Activated T-cell treated with anti-CD3 and anti-CD28 coated beads, Interleukin-2, amount 50 U/mL, for 4 hours (primary cell): ENCODE measurements around the gene XRCC3. TPM values are rescaled to one million over a fixed set of nuclear protein-coding genes. Genes with fewer than 3 reads are reported as not detected.

Experiments used
- ATAC-seq, 2 donors: fragments of 200-7000 bp; cut with Tn5 transposase; one replicate each; pipeline ENCODE4 v1.10.0; 2021
- DNase-seq: peaks from one replicate; pipeline ENCODE4 v3.0.0-alpha.2; 2020
- H3K27me3 Mint-ChIP-seq: one replicate; pipeline ENCODE4 v1.8.0; 2021; ENCODE audit warnings: low read depth, mixed read lengths
- H3K36me3 Mint-ChIP-seq: one replicate; pipeline ENCODE4 v1.8.0; 2022; ENCODE audit warnings: mixed read lengths; ENCODE audit not compliant: insufficient read depth
- H3K4me1 Mint-ChIP-seq: one replicate; pipeline ENCODE4 v1.8.0; 2021; ENCODE audit warnings: low read depth, mixed read lengths
- H3K4me3 Mint-ChIP-seq: one replicate; pipeline ENCODE4 v1.8.0; 2021; ENCODE audit warnings: mild to moderate bottlenecking, moderate library complexity, mixed read lengths
- H3K9me3 Mint-ChIP-seq: one replicate; pipeline ENCODE4 v1.8.0; 2021; ENCODE audit warnings: mixed read lengths
- total RNA-seq, 3 donors: library from RNA; stranded (reverse); gene quantifications; one replicate each; pipeline ENCODE4 v1.2.1, GENCODE V29; 2021

XRCC3 gene
- 10 to 100 TPM; 60.6 to 74.0 (median 69.5) TPM for total RNA-seq

- Mint-ChIP-seq H3K36me3 (no peaks in the 10 kb centered on the region), H3K9me3 (no peaks in the 10 kb centered on the region), H3K27me3 (no peaks in the 10 kb centered on the region), H3K4me1 (peaks cover 44% of the 10 kb centered on the region), H3K4me3 (peak within 1 kb of the TSS; percentile 84)
- ATAC-seq, result peak; percentile 93
- peak; percentile 100 for DNase-seq
Measured at GRCh38 chr14:103715052-103716000, at the start of gene XRCC3, which contains the start of gene ZFYVE21. Gene XRCC3 (minus strand): TSS chr14:103715451. CDS start chr14:103711087, 4,364 bp downstream. Gene ZFYVE21 (plus strand): TSS chr14:103715810. CDS start chr14:103715842, 32 bp downstream.

GRCh38 chr14:103763730-103764488 is 48.7 kb upstream of the XRCC3 start:
- DNase-seq, result no peak
- no peaks in the 10 kb centered on the region for H3K27me3 Mint-ChIP-seq
- H3K4me3 Mint-ChIP-seq, result no peak overlapping the region
- H3K4me1 Mint-ChIP-seq, result no peaks in the 10 kb centered on the region
- peak in 1 of 2 donors; percentile 32 for ATAC-seq
- H3K36me3 Mint-ChIP-seq, result peaks cover 13% of the 10 kb centered on the region
- no peaks in the 10 kb centered on the region for H3K9me3 Mint-ChIP-seq

GRCh38 chr14:103762541-103762940 is 47.3 kb upstream of the XRCC3 start:
- peaks cover 12% of the 10 kb centered on the region for H3K36me3 Mint-ChIP-seq
- H3K27me3 Mint-ChIP-seq, result no peaks in the 10 kb centered on the region
- no peaks in the 10 kb centered on the region for H3K4me1 Mint-ChIP-seq
- H3K4me3 Mint-ChIP-seq, result no peak overlapping the region
- ATAC-seq, result no peak
- H3K9me3 Mint-ChIP-seq, result no peaks in the 10 kb centered on the region
- DNase-seq, result no peak

- no peak overlapping the region for H3K4me3 Mint-ChIP-seq
- no peaks in the 10 kb centered on the region for H3K4me1 Mint-ChIP-seq
- H3K27me3 Mint-ChIP-seq, result no peaks in the 10 kb centered on the region
- no peak for DNase-seq
- H3K9me3 Mint-ChIP-seq, result no peaks in the 10 kb centered on the region
- no peak for ATAC-seq
- H3K36me3 Mint-ChIP-seq, result peaks cover 10% of the 10 kb centered on the region
Measured at GRCh38 chr14:103762036-103762435, 46.8 kb upstream of the XRCC3 start.

GRCh38 chr14:103758059-103758776 is 43.0 kb upstream of the XRCC3 start:
- no peak overlapping the region for H3K4me3 Mint-ChIP-seq
- no peaks in the 10 kb centered on the region for H3K27me3 Mint-ChIP-seq
- ATAC-seq (no peak), DNase-seq (no peak)
- H3K9me3 Mint-ChIP-seq, result no peaks in the 10 kb centered on the region
- H3K36me3 Mint-ChIP-seq, result peaks cover 3% of the 10 kb centered on the region
- H3K4me1 Mint-ChIP-seq, result no peaks in the 10 kb centered on the region

- ATAC-seq (no peak), DNase-seq (no peak)
- Mint-ChIP-seq H3K4me1 (no peaks in the 10 kb centered on the region), H3K9me3 (no peaks in the 10 kb centered on the region), H3K4me3 (no peak overlapping the region), H3K27me3 (no peaks in the 10 kb centered on the region), H3K36me3 (no peaks in the 10 kb centered on the region)
Measured at GRCh38 chr14:103755060-103755459, 39.8 kb upstream of the XRCC3 start.

- Mint-ChIP-seq H3K36me3 (peaks cover 4% of the 10 kb centered on the region), H3K4me3 (no peak overlapping the region), H3K9me3 (no peaks in the 10 kb centered on the region), H3K27me3 (no peaks in the 10 kb centered on the region), H3K4me1 (peaks cover 2% of the 10 kb centered on the region)
- no peak for ATAC-seq
- no peak for DNase-seq
Measured at GRCh38 chr14:103753774-103754173, 38.5 kb upstream of the XRCC3 start.

GRCh38 chr14:103749860-103750259 is 34.6 kb upstream of the XRCC3 start:
- no peaks in the 10 kb centered on the region for H3K27me3 Mint-ChIP-seq
- no peak overlapping the region for H3K4me3 Mint-ChIP-seq
- ATAC-seq (no peak), DNase-seq (no peak)
- peaks cover 4% of the 10 kb centered on the region for H3K36me3 Mint-ChIP-seq
- peaks cover 11% of the 10 kb centered on the region for H3K4me1 Mint-ChIP-seq
- H3K9me3 Mint-ChIP-seq, result no peaks in the 10 kb centered on the region

GRCh38 chr14:103749452-103749851 is 34.2 kb upstream of the XRCC3 start:
- Mint-ChIP-seq H3K4me1 (peaks cover 11% of the 10 kb centered on the region), H3K36me3 (peaks cover 4% of the 10 kb centered on the region), H3K9me3 (no peaks in the 10 kb centered on the region), H3K4me3 (no peak overlapping the region), H3K27me3 (no peaks in the 10 kb centered on the region)
- DNase-seq (no peak), ATAC-seq (no peak)

- DNase-seq (peak; percentile 37), ATAC-seq (peak; percentile 90 to 94)
- Mint-ChIP-seq H3K27me3 (no peaks in the 10 kb centered on the region), H3K36me3 (peaks cover 6% of the 10 kb centered on the region), H3K9me3 (no peaks in the 10 kb centered on the region), H3K4me3 (no peak overlapping the region), H3K4me1 (peaks cover 11% of the 10 kb centered on the region)
Measured at GRCh38 chr14:103748534-103748857, 33.2 kb upstream of the XRCC3 start.

- peaks cover 11% of the 10 kb centered on the region for H3K4me1 Mint-ChIP-seq
- no peak overlapping the region for H3K4me3 Mint-ChIP-seq
- DNase-seq, result no peak
- H3K36me3 Mint-ChIP-seq, result peaks cover 9% of the 10 kb centered on the region
- H3K27me3 Mint-ChIP-seq, result no peaks in the 10 kb centered on the region
- H3K9me3 Mint-ChIP-seq, result no peaks in the 10 kb centered on the region
- ATAC-seq, result no peak
Measured at GRCh38 chr14:103746701-103747100, 31.4 kb upstream of the XRCC3 start.

- no peak overlapping the region for H3K4me3 Mint-ChIP-seq
- H3K4me1 Mint-ChIP-seq, result peaks cover 11% of the 10 kb centered on the region
- H3K36me3 Mint-ChIP-seq, result peaks cover 9% of the 10 kb centered on the region
- no peaks in the 10 kb centered on the region for H3K9me3 Mint-ChIP-seq
- no peaks in the 10 kb centered on the region for H3K27me3 Mint-ChIP-seq
- ATAC-seq, result no peak
- no peak for DNase-seq
Measured at GRCh38 chr14:103745424-103745823, 30.2 kb upstream of the XRCC3 start.

- Mint-ChIP-seq H3K4me1 (peaks cover 11% of the 10 kb centered on the region), H3K36me3 (peaks cover 9% of the 10 kb centered on the region), H3K4me3 (no peak overlapping the region), H3K27me3 (no peaks in the 10 kb centered on the region), H3K9me3 (no peaks in the 10 kb centered on the region)
- no peak for ATAC-seq
- no peak for DNase-seq
Measured at GRCh38 chr14:103744621-103745395, 29.6 kb upstream of the XRCC3 start.
